Mesenteric fat pad (tissue), 1 donor: Measurements from ENCODE around the gene VPS13D. TPM values are rescaled to one million over a fixed set of nuclear protein-coding genes. Genes with fewer than 3 reads are reported as not detected.

ENCODE experiments used
- microRNA-seq: library from miRNA; unstranded; fragments of <30 nt; microRNA quantifications from one replicate; pipeline ENCODE4 v1.2.0, GENCODE V29; 2020; ENCODE audit warnings: borderline number of aligned reads
- total RNA-seq: library from RNA; stranded (reverse); fragmentation: NEBNext Ultra II Directional; extraction: Animal tissue kit (Norgen Biotek cat#: 25700); gene quantifications from one replicate; pipeline ENCODE4 v1.2.1, GENCODE V29; 2021
- donor health status: DM: yes; HTN: yes; CAD: no.

VPS13D gene
- total RNA-seq, 1 donor from 2014 or later, result 143 TPM

Small RNA genes within 50 kb of the gene (microRNA-seq; reads per million reads assigned to microRNA genes)
- not detected for gene MIR4632

Other genes with a start within 250 kb of the VPS13D start
- gene MFN2, start 249.6 kb upstream of the VPS13D start, total RNA-seq, result 93.6 TPM
- 35.7 TPM for gene MIIP, start 210.5 kb upstream of the VPS13D start, total RNA-seq
- gene TNFRSF8, start 166.7 kb upstream of the VPS13D start, total RNA-seq, result 2.1 TPM
- 95.6 TPM for gene TNFRSF1B, start 63.0 kb upstream of the VPS13D start, total RNA-seq